Nephron progenitor cell (in vitro differentiated cells): ENCODE results near the gene PIERCE2.
A peak's percentile ranks its signal among the peaks of the same experiment; 100 is the strongest.

Experiments used
- DNase-seq: peaks from one replicate; pipeline ENCODE4 v3.0.0; 2021
- H3K27ac Mint-ChIP-seq: 2 replicates; pipeline ENCODE4 v1.8.0; 2021; ENCODE audit warnings: mild to moderate bottlenecking, moderate library complexity, mixed read lengths
- H3K27me3 Mint-ChIP-seq: 2 replicates; pipeline ENCODE4 v1.8.0; 2021; ENCODE audit warnings: mild to moderate bottlenecking, low read depth, mixed read lengths; ENCODE audit not compliant: poor library complexity
- H3K36me3 Mint-ChIP-seq: 2 replicates; pipeline ENCODE4 v1.8.0; 2021; ENCODE audit warnings: low read depth, mixed read lengths
- H3K4me1 Mint-ChIP-seq: 2 replicates; pipeline ENCODE4 v1.8.0; 2021; ENCODE audit warnings: mixed read lengths
- H3K4me3 Mint-ChIP-seq: 2 replicates; pipeline ENCODE4 v1.8.0; 2021; ENCODE audit warnings: mild to moderate bottlenecking, moderate library complexity, mixed read lengths
- H3K9me3 Mint-ChIP-seq: 2 replicates; pipeline ENCODE4 v1.8.0; 2021; ENCODE audit warnings: mild to moderate bottlenecking, moderate library complexity, mixed read lengths
- TF ChIP-seq, protein P1 (sequence below): fragments of 200-600 bp; sonication (generic); IDR thresholded peaks from 2 replicates; pipeline ENCODE4 v1.5.0; 2021; ENCODE audit warnings: antibody characterized with exemption

Gene PIERCE2

DNA sequence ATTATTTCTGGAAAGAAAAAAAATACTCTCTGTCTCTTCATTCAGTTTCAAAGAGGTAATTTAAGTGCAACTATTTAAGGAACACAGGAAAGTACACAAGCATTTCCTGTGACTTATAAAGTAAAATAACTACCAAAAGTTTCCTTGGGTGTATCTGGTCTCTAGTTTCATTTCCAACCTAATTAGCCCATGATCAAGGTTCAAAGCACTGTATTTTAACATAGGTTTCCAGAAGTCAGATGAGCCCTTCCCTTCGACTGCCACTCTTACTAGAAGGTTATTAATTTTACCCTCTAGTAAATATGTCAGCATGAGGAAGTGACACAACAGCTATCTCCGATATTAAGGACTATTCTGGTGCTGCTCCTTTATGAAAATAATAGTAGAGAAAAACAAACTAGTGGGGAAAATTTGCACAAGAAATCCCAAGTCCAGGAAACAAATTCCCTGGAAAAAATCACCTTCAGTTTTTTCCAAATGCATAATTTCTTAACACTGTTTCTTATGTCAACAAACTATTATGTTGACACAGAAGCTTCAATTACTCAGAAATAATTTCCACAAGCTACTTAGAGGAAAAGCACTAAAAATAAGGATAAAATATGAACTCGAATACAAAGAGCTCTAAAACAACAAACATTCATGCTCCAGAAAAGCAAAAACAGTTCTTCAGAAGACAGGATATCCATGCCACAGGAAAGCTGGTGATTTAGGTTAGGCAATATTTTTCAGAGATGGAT, 35.4 kb upstream of the PIERCE2 start:
- Mint-ChIP-seq H3K27ac (no peak overlapping the region), H3K27me3 (no peaks in the 10 kb centered on the region), H3K4me3 (no peak overlapping the region), H3K9me3 (no peaks in the 10 kb centered on the region), H3K4me1 (no peaks in the 10 kb centered on the region), H3K36me3 (peaks cover 19% of the 10 kb centered on the region)
- TF ChIP-seq, protein P1, sequence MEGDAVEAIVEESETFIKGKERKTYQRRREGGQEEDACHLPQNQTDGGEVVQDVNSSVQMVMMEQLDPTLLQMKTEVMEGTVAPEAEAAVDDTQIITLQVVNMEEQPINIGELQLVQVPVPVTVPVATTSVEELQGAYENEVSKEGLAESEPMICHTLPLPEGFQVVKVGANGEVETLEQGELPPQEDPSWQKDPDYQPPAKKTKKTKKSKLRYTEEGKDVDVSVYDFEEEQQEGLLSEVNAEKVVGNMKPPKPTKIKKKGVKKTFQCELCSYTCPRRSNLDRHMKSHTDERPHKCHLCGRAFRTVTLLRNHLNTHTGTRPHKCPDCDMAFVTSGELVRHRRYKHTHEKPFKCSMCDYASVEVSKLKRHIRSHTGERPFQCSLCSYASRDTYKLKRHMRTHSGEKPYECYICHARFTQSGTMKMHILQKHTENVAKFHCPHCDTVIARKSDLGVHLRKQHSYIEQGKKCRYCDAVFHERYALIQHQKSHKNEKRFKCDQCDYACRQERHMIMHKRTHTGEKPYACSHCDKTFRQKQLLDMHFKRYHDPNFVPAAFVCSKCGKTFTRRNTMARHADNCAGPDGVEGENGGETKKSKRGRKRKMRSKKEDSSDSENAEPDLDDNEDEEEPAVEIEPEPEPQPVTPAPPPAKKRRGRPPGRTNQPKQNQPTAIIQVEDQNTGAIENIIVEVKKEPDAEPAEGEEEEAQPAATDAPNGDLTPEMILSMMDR = no peak
- no peak for DNase-seq

DNA sequence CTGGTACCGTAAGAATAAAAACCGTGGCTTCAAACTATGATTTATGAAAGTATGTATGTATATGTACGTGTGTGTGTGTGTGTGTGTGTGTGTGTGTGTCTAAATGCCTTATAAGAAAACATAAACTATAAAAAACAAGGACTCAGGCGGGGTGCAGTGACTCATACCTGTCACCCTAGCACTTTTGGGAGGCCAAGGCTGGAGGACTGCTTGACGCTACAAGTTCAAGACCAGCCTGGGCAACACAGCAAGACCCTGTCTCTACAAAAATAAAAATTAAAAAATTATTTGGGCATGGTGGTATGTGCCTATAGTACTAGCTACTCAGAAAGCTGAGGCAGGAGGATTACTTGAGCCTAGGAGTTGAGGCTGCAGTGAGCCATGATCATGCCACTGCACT, 29.2 kb upstream of the PIERCE2 start:
- Mint-ChIP-seq H3K27ac (no peak overlapping the region), H3K27me3 (no peaks in the 10 kb centered on the region), H3K36me3 (peaks cover 45% of the 10 kb centered on the region), H3K4me3 (no peak overlapping the region), H3K9me3 (peaks cover 21% of the 10 kb centered on the region), H3K4me1 (no peaks in the 10 kb centered on the region)
- DNase-seq = no peak
- TF ChIP-seq, protein P1 = no peak

DNA sequence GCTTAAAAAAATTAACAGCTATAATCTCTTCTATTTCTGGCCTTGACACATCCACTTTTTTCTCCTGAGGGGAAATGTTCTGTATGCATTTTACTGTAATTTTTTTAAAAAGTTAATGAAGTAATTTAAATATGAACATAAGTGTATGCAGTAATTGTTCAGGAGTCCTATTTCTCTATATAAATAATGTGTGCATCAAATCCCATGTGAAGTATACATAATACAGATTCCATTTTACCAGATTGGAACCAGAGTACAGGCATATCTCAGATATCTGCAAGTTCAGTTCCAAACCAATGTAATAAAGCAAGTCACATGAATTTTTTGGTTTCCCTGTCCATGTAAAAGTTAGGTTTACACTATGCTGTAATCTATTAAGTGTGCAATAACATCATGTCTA, 26.7 kb upstream of the PIERCE2 start:
- no peak overlapping the region for H3K27ac Mint-ChIP-seq
- peaks cover 62% of the 10 kb centered on the region for H3K36me3 Mint-ChIP-seq
- no peak overlapping the region for H3K4me3 Mint-ChIP-seq
- no peaks in the 10 kb centered on the region for H3K4me1 Mint-ChIP-seq
- no peak for DNase-seq
- peaks cover 21% of the 10 kb centered on the region for H3K9me3 Mint-ChIP-seq
- no peaks in the 10 kb centered on the region for H3K27me3 Mint-ChIP-seq
- TF ChIP-seq, protein P1 = no peak

DNA sequence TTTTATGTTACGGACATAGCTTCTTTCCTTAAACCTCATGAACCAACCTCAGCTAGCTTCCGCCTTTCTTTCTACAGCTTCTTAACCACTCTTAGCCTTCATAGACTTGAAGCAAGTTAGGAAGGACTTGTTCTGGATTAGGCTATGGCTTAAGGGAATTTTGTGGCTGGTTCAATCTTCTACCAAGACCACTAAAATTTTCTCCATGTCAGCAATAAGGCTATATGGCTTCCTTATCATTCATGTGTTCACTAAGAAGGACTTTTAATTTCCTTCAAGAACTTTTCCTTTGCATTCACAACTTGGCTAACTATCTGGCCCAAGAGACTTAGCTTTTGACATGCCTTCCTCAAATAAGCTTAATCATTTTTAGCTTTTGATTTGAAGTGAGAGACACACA, 24.6 kb upstream of the PIERCE2 start:
- Mint-ChIP-seq H3K4me1 (no peaks in the 10 kb centered on the region), H3K4me3 (no peak overlapping the region), H3K27me3 (no peaks in the 10 kb centered on the region), H3K27ac (no peak overlapping the region), H3K9me3 (peaks cover 21% of the 10 kb centered on the region), H3K36me3 (peaks cover 74% of the 10 kb centered on the region)
- TF ChIP-seq, protein P1 = no peak
- DNase-seq = no peak

DNA sequence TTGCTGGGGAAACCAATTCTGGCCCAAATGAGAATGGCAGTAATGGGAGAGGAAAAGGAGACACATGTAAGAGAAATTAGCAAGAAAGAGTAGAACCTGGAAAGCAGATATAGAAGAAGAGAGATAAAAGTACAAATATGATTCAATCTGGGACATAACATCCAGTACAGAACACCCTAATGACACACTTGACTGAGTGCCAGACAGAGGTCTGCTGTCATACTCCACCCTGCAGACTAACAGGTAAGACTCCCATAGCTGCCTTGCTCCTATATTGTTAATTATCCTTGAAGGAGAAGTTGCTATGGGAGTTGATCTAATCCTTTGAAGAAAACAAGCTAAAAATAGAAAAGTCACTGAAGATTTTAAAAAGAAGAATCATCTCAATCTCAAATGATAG, 21.3 kb upstream of the PIERCE2 start:
- peaks cover 14% of the 10 kb centered on the region for H3K9me3 Mint-ChIP-seq
- peaks cover 56% of the 10 kb centered on the region for H3K36me3 Mint-ChIP-seq
- no peak overlapping the region for H3K4me3 Mint-ChIP-seq
- no peak for DNase-seq
- H3K4me1 Mint-ChIP-seq = no peaks in the 10 kb centered on the region
- H3K27me3 Mint-ChIP-seq = peaks cover 3% of the 10 kb centered on the region
- TF ChIP-seq, protein P1 = no peak
- peak overlapping the region; percentile 79 for H3K27ac Mint-ChIP-seq

DNA sequence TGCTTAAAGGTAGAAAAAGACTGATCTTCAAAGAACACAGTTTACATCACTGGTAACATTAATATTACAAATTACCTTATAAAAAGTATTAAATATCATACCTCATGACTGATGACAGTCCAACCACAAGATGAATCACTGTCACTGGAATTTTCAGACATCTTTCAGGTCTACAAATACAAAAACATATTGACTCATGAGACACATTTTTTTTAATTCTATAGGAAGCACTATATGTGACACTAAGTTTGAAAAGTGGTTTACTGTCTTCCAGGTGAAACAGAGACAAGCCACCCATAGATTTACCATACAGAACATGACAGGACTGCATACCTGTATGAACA, 19.1 kb upstream of the PIERCE2 start:
- Mint-ChIP-seq H3K4me3 (no peak overlapping the region), H3K36me3 (peaks cover 34% of the 10 kb centered on the region), H3K27ac (peak overlapping the region; percentile 1), H3K27me3 (peaks cover 3% of the 10 kb centered on the region), H3K4me1 (no peaks in the 10 kb centered on the region), H3K9me3 (no peaks in the 10 kb centered on the region)
- DNase-seq = no peak
- TF ChIP-seq, protein P1 = no peak
